Activated CD4-positive, alpha-beta T cell treated with anti-CD3 and anti-CD28 coated beads, Interleukin-2, amount 50 U/mL, for 24 hours (primary cell): ENCODE measurements around the gene TPCN1.

Experiments
- DNase-seq, 2 donors: peaks; one replicate each; pipeline ENCODE4 v3.0.0-alpha.2; 2020; ENCODE audit warnings: low read depth in 1 of 2, low spot score in 1 of 2

The TPCN1 gene

GRCh38 chr12:113302466-113302865 is 81.2 kb downstream of the TPCN1 start:
- no peak for DNase-seq

GRCh38 chr12:113302886-113303640 is 81.8 kb downstream of the TPCN1 start:
- DNase-seq: no peak

GRCh38 chr12:113305281-113305856 is 84.1 kb downstream of the TPCN1 start:
- no peak for DNase-seq

GRCh38 chr12:113306382-113306781 is 85.1 kb downstream of the TPCN1 start:
- DNase-seq: no peak

- peak in 1 of 2 donors; percentile 6 for DNase-seq
Observed at GRCh38 chr12:113310489-113310888, 89.2 kb downstream of the TPCN1 start.

- no peak for DNase-seq
Observed at GRCh38 chr12:113314121-113314529, 92.9 kb downstream of the TPCN1 start.

DNA sequence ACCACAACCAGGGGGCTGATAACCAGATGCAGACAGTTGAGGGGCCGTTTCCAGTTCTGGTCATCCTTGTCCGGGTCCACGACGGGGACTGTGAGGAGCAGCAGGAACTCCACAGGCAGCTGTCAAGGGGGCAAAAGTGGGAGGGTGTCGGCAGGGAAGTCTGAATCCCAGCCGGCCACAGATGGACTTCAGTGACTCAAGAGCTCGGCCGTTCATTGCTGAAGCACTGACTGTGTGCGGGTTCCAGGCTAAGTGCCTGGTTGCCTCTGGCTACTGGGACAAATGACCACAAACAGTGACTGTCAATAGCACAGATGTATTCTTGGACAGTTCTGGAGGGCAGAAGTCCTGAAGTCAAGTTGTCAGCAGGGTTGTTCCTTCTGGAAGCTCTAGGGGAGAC is 94.1 kb downstream of the TPCN1 start:
- DNase-seq: no peak

- no peak for DNase-seq
Observed at GRCh38 chr12:113316155-113316554, 94.9 kb downstream of the TPCN1 start.

DNA sequence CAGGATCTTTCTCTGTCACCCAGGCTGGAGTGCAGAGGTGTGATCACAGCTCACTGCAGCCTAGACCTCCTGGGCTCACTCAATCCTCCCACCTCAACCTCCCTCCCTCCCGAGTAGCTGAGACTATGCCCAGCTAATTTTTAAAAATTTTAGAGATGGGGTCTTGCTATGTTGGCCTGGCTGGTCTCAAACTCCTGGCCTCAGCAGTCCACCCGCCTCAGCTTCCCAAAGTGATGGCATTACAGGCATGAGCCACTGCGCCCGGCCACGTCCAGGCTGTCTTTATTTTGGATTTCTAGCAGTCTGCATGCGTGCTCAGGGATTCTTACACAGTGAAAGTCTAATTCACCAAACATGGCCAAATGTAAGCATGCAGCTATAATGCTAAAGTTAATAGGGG is 95.9 kb downstream of the TPCN1 start:
- no peak for DNase-seq

DNA sequence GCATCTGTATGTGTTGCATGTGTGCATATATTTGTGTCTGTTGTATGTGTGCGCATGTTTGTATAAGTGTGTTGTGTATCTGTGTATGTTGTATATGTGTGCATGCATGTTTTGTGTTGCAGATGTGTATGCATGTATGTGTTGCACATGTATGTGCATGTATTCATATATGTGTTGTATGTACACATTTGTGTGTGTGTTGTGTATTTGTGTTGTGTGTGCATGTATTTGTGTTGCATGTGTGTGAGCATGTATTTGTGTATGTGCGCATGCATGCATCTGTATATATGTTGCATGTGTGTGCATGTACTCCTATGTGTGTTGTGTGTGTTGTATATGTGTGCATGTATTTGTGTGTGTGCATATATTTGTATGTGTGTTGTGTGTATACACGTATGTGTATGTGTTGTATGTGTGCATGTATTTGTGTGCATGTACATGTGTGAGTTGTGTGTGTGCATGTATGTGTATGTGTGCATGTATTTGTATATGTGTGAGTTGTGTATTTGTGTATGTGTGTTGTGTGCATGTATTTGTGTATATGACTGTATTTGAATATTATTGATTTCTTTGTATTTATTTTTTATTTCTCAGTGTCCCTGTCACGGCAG is 96.9 kb downstream of the TPCN1 start:
- no peak for DNase-seq

- DNase-seq: no peak
Observed at GRCh38 chr12:113318900-113319628, 97.8 kb downstream of the TPCN1 start.

- no peak for DNase-seq
Observed at GRCh38 chr12:113320401-113320800, 99.1 kb downstream of the TPCN1 start.

GRCh38 chr12:113322343-113322742 is 101.1 kb downstream of the TPCN1 start:
- no peak for DNase-seq

DNA sequence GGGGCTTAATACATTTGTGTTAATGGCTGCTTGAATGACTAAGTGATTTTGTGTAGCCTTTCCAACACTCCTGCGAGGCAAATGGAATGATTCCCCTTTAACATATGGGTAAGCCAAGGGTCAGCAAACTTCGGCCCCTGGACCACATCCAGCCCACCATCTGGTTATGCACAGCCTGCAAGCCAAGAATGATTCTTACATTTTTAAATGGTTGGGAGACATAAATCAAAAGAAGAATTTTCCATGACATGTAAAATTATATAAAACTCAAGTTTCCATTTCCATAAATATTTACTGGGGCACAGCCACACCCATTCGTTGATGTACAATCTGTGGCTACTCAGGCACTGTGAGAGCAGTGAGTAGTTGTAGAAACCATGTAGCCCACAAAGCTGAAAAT is 104.7 kb downstream of the TPCN1 start:
- no peak for DNase-seq

DNA sequence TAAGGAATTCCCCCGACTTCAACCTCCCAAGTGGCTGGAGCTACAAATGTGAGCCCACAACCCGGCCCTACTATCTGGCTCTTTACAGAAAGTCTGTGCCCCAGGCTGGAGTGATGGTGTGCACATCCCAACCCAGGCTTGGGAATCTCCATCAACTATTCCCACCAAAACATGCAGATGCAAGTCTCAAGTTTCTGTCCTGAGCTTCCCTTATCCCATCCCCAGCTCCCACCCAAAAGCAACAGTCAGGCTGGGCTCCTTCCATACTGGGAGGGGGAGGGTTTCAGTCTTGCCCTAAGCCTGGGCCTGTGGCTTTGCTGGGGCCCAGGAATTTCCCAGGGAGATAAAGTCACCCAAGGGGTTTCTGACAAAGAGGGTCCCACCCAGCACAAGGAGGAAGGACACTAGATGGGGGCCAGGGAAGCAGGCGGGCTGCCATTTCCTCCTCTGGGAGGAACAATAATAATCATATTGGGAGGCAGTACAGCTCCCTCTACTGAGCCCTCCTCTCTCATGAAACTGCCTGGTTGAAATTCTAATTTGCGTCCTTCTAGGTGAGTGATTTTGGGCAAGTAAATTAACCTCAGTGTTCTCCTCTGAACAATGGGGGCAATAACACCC is 105.6 kb downstream of the TPCN1 start:
- no peak for DNase-seq

DNA sequence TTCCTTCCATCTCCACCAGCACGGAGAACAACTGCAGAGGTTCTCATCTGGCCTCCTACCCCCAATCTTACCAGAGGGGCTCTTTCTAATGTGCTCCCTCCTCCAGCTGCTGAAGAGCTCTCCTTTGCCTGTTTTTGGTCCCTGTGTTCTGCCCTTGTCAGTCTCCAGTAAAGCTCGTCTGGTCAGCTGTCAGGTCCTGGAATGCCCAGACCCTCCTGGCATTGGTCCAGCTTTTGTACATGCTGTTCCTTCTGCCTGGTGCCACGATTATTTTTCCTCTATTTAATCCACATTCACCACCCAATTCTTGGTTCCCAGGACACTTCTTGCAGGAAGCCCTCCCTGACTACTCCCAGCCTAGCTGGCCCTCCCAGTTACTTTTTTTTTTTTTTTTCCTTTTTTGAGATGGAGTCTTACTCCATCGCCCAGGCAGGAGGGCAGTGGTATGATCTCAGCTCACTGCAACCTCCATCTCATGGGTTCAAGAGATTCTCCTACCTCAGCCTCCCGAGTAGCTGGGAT is 107.2 kb downstream of the TPCN1 start:
- DNase-seq: no peak

- no peak for DNase-seq
Observed at GRCh38 chr12:113329022-113329790, 107.9 kb downstream of the TPCN1 start.

- no peak for DNase-seq
Observed at GRCh38 chr12:113329791-113330417, 108.6 kb downstream of the TPCN1 start.

- DNase-seq: no peak
Observed at GRCh38 chr12:113330505-113330904, 109.2 kb downstream of the TPCN1 start.
